PC-3 (cell line): ENCODE data around the gene TEX51. TPM values are rescaled to one million over a fixed set of nuclear protein-coding genes. Genes with fewer than 3 reads are reported as not detected.

ENCODE experiments used
- ATAC-seq: fragments of 200-7000 bp; cut with Tn5 transposase; 2 replicates; pipeline ENCODE4 v1.9.1; 2020; ENCODE audit warnings: mild to moderate bottlenecking, moderate library complexity
- BruUV-seq: library from RNA; stranded (reverse); fragments of 400-500 nt; replicated peaks from 2 replicates; lab custom pipeline; 2021; lab: Mats Ljungman, UMichigan
- CTCF ChIA-PET: fragments of 300-600 bp; sonication (Branson Sonifier 250); formaldehyde crosslinking; loops from one replicate; lab custom pipeline; 2022; ENCODE audit warnings: antibody characterized with exemption; lab: Charles Lee
- POLR2A ChIA-PET: fragments of 300-600 bp; sonication (Branson Sonifier 250); formaldehyde crosslinking; loops from one replicate; lab custom pipeline; 2022; ENCODE audit warnings: antibody characterized with exemption; ENCODE audit not compliant: unreplicated experiment; lab: Charles Lee
- DNase-seq: peaks from one replicate; pipeline ENCODE4 v3.0.0-alpha.2; 2015
- H2AFZ ChIP-seq: fragments of 300-600 bp; sonication (generic); 2 replicates; pipeline ENCODE4 v1.6.0; 2016; ENCODE audit warnings: antibody characterized with exemption, low read length
- H3F3A ChIP-seq: fragments of 300-600 bp; sonication (generic); one replicate; pipeline ENCODE4 v1.6.0; 2017; ENCODE audit warnings: antibody characterized with exemption, low read length, control low read depth, mild to moderate bottlenecking; ENCODE audit not compliant: unreplicated experiment
- H3K27ac ChIP-seq: fragments of 300-600 bp; sonication (generic); 2 replicates; pipeline ENCODE4 v1.5.1; 2016; ENCODE audit warnings: mild to moderate bottlenecking, low read length
- H3K27me3 ChIP-seq: fragments of 300-600 bp; sonication (generic); 2 replicates; pipeline ENCODE4 v1.6.1; 2016; ENCODE audit warnings: low read length, mixed read lengths
- H3K36me3 ChIP-seq: fragments of 300-600 bp; sonication (generic); 2 replicates; pipeline ENCODE4 v1.6.1; 2016; ENCODE audit warnings: low read depth, mixed run types, low read length, mixed read lengths
- H3K4me1 ChIP-seq: fragments of 300-600 bp; sonication (generic); 2 replicates; pipeline ENCODE4 v1.5.1; 2016; ENCODE audit warnings: low read length; ENCODE audit not compliant: insufficient read depth
- H3K4me2 ChIP-seq: fragments of 300-600 bp; sonication (generic); 2 replicates; pipeline ENCODE4 v1.6.0; 2016; ENCODE audit warnings: low read length
- H3K4me3 ChIP-seq: fragments of 300-600 bp; sonication (generic); 2 replicates; pipeline ENCODE4 v1.5.1; 2016; ENCODE audit warnings: mild to moderate bottlenecking, low read length, mixed read lengths
- H3K79me2 ChIP-seq: fragments of 300-600 bp; sonication (generic); 2 replicates; pipeline ENCODE4 v1.6.1; 2017; ENCODE audit warnings: low read length, mixed read lengths
- H3K9ac ChIP-seq: fragments of 300-600 bp; sonication (generic); 2 replicates; pipeline ENCODE4 v1.6.0; 2016; ENCODE audit warnings: mild to moderate bottlenecking, low read length
- H3K9me2 ChIP-seq: fragments of 300-600 bp; sonication (generic); replicated peaks from 2 replicates; pipeline ENCODE4 v1.6.1; 2016; ENCODE audit warnings: mixed run types, low read length, mixed read lengths
- H3K9me3 ChIP-seq: fragments of 300-600 bp; sonication (generic); 2 replicates; pipeline ENCODE4 v1.6.1; 2016; ENCODE audit warnings: low read length, mixed read lengths
- H4K20me1 ChIP-seq: fragments of 300-600 bp; sonication (generic); 2 replicates; pipeline ENCODE4 v1.6.1; 2016; ENCODE audit warnings: low read length, mixed read lengths
- EZH2 ChIP-seq: fragments of 300-600 bp; sonication (generic); IDR thresholded peaks from one replicate; pipeline ENCODE4 v1.6.1; 2017; ENCODE audit warnings: antibody characterized with exemption, mild to moderate bottlenecking, low read length; ENCODE audit not compliant: unreplicated experiment
- EZH2phosphoT487 ChIP-seq: fragments of 300-600 bp; sonication (generic); IDR thresholded peaks from 2 replicates; pipeline ENCODE4 v1.6.1; 2018; ENCODE audit warnings: mild to moderate bottlenecking, antibody characterized with exemption, low read length, borderline replicate concordance
- intact Hi-C: fragments of 100-400 bp; cut with micrococcal nuclease; formaldehyde crosslinking; loops from 2 replicates; pipeline ENCODE4 v1.9.0; 2023
- total RNA-seq: library from RNA; depleted of rRNA; stranded (reverse); fragments of >200 nt; gene quantifications from 2 replicates; pipeline ENCODE4 v1.2.3, GENCODE V29; 2014
- TF ChIP-seq, protein P1 (sequence below): fragments of 300-600 bp; sonication (generic); conservative IDR thresholded peaks from 2 replicates; pipeline ENCODE4 v1.5.1; 2017; ENCODE audit warnings: antibody characterized with exemption, low read depth, mild to moderate bottlenecking, low read length

The TEX51 gene
- total RNA-seq, 1 experiment from 2014 or later, result not detected

DNA sequence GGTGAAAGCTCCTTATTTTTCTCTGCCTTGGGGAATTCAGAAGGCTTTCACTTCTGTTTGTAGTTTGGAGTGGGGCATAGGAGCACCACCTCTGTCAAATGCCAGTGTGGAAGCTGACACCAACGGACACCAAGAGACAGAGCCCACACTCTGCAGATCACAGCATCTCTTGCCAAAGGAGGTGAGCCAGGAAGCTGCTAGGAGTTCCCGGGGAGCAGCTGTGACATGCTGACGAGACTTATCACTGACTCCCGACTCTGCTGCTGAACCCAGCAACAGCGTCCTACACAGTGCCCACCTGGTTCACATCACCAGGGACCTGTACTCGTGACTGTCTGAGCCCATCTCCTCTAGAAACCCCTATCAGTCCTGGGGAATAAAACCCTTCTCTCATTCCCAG, 8.1 kb downstream of the TEX51 start:
- no peaks in the 10 kb centered on the region for H3K9me3 ChIP-seq
- intact Hi-C loops, result no loop called here
- H3K4me2 ChIP-seq, result no peak overlapping the region
- ATAC-seq (no peak), DNase-seq (no peak)
- no peak overlapping the region for H3K4me3 ChIP-seq
- H3K4me1 ChIP-seq, result no peaks in the 10 kb centered on the region
- no peak overlapping the region for H3K27ac ChIP-seq
- no peaks in the 10 kb centered on the region for H3F3A ChIP-seq
- H3K79me2 ChIP-seq, result no peaks in the 10 kb centered on the region
- no peak overlapping the region for H3K9ac ChIP-seq
- H3K27me3 ChIP-seq, result peaks cover 54% of the 10 kb centered on the region
- TF ChIP-seq, protein P1, sequence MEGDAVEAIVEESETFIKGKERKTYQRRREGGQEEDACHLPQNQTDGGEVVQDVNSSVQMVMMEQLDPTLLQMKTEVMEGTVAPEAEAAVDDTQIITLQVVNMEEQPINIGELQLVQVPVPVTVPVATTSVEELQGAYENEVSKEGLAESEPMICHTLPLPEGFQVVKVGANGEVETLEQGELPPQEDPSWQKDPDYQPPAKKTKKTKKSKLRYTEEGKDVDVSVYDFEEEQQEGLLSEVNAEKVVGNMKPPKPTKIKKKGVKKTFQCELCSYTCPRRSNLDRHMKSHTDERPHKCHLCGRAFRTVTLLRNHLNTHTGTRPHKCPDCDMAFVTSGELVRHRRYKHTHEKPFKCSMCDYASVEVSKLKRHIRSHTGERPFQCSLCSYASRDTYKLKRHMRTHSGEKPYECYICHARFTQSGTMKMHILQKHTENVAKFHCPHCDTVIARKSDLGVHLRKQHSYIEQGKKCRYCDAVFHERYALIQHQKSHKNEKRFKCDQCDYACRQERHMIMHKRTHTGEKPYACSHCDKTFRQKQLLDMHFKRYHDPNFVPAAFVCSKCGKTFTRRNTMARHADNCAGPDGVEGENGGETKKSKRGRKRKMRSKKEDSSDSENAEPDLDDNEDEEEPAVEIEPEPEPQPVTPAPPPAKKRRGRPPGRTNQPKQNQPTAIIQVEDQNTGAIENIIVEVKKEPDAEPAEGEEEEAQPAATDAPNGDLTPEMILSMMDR, result no peak
- no peak for TF ChIP-seq EZH2phosphoT487
- ChIA-PET CTCF (no interaction called here), POLR2A (no interaction called here)
- H4K20me1 ChIP-seq, result no peaks in the 10 kb centered on the region
- no peaks in the 10 kb centered on the region for H3K9me2 ChIP-seq
- no peaks in the 10 kb centered on the region for H3K36me3 ChIP-seq
- no peak overlapping the region for H2AFZ ChIP-seq
- no TSS peak for BruUV-seq

DNA sequence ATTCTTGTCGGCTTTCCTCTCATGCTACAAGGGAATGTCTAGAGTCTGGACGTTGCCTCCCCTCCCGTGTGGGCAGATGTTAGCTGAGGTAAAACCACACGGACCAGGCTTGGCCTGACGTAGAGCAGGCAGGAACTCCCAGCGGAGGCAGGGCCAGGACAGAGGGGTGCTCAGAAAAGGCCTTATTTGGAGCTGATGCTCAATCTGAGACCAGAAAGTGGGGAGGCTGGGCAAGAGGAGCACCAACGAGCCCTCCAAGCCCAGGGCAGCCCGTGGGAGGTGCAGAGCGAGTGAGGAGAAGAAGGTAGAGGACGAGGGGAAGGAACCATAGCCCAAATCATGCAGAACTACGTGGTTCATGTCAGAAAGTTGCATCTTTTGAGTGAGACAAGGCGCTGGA, 9.0 kb downstream of the TEX51 start:
- Histone ChIP-seq H3K4me2 (no peak overlapping the region), H3F3A (no peaks in the 10 kb centered on the region), H3K27ac (no peak overlapping the region), H3K36me3 (no peaks in the 10 kb centered on the region), H3K27me3 (peaks cover 62% of the 10 kb centered on the region), H3K4me1 (no peaks in the 10 kb centered on the region), H3K9ac (no peak overlapping the region), H3K9me3 (no peaks in the 10 kb centered on the region), H2AFZ (no peak overlapping the region), H3K9me2 (no peaks in the 10 kb centered on the region), H3K79me2 (no peaks in the 10 kb centered on the region), H3K4me3 (no peak overlapping the region), H4K20me1 (no peaks in the 10 kb centered on the region)
- POLR2A ChIA-PET, result no interaction called here
- CTCF ChIA-PET, result no interaction called here
- intact Hi-C loops, result no loop called here
- BruUV-seq, result no TSS peak
- no peak for ATAC-seq
- DNase-seq, result no peak
- TF ChIP-seq EZH2, result no peak
- TF ChIP-seq EZH2phosphoT487, result no peak
- TF ChIP-seq, protein P1, result no peak

DNA sequence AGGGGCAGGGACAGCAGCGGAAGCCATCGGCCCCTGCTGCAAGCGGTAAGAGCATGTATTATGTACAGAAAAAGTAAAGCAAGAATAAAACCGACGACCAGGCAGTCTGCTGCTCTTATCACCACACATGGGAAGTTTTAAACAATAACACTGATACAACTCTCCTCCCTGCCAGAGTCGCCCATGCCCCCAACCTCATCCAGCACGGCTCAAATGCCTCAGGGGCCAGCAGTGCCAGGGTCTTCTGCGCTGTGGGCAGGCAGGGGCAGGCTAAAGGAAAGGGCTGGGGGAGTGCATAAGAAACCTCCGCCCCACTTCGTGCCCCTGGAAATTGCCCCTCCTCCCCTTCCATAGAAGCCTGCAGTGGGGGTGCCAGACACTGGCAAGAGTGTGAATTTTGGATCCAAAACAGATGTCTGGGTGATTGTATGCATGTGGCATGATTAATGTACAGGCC, 10.1 kb downstream of the TEX51 start:
- BruUV-seq, result no TSS peak
- H3K4me1 ChIP-seq, result no peaks in the 10 kb centered on the region
- H2AFZ ChIP-seq, result no peak overlapping the region
- no peak overlapping the region for H3K4me3 ChIP-seq
- ChIA-PET CTCF (no interaction called here), POLR2A (no interaction called here)
- no peaks in the 10 kb centered on the region for H3F3A ChIP-seq
- H3K9me2 ChIP-seq, result no peaks in the 10 kb centered on the region
- ATAC-seq (no peak), DNase-seq (no peak)
- intact Hi-C loops, result no loop called here
- no peaks in the 10 kb centered on the region for H4K20me1 ChIP-seq
- H3K9ac ChIP-seq, result no peak overlapping the region
- H3K27ac ChIP-seq, result no peak overlapping the region
- H3K4me2 ChIP-seq, result no peak overlapping the region
- no peaks in the 10 kb centered on the region for H3K36me3 ChIP-seq
- H3K27me3 ChIP-seq, result peaks cover 71% of the 10 kb centered on the region
- no peaks in the 10 kb centered on the region for H3K79me2 ChIP-seq
- TF ChIP-seq, protein P1, result no peak
- no peak for TF ChIP-seq EZH2
- TF ChIP-seq EZH2phosphoT487, result no peak
- H3K9me3 ChIP-seq, result no peaks in the 10 kb centered on the region
